WTC11 (cell line): ENCODE data around the gene CGRRF1. TPM values are rescaled to one million over a fixed set of nuclear protein-coding genes. Genes with fewer than 3 reads are reported as not detected.

Source experiments
- ATAC-seq: fragments of 200-7000 bp; cut with Tn5 transposase; 2 replicates; pipeline ENCODE4 v1.10.0; 2021; ENCODE audit warnings: mild to moderate bottlenecking, moderate library complexity
- CTCF ChIA-PET: fragments of 300-600 bp; sonication (Branson Sonifier 250); formaldehyde crosslinking; loops from one replicate; lab custom pipeline; 2021; ENCODE audit warnings: antibody characterized with exemption; lab: Charles Lee
- POLR2A ChIA-PET: fragments of 350-600 bp; sonication (Branson Sonifier 250); formaldehyde crosslinking; loops from one replicate; lab custom pipeline; 2021; ENCODE audit warnings: antibody characterized with exemption; lab: Charles Lee
- DNase-seq: peaks from one replicate; pipeline ENCODE4 v3.0.0; 2021; ENCODE audit warnings: low spot score
- H3K27ac Mint-ChIP-seq: 2 replicates; pipeline ENCODE4 v1.8.0; 2021; ENCODE audit warnings: mixed read lengths
- H3K27me3 Mint-ChIP-seq: 2 replicates; pipeline ENCODE4 v1.8.0; 2021; ENCODE audit warnings: low read depth, mild to moderate bottlenecking, moderate library complexity, mixed read lengths
- H3K36me3 Mint-ChIP-seq: 2 replicates; pipeline ENCODE4 v1.8.0; 2021; ENCODE audit warnings: mixed read lengths
- H3K4me1 Mint-ChIP-seq: 2 replicates; pipeline ENCODE4 v1.8.0; 2022; ENCODE audit warnings: mixed read lengths
- H3K4me3 Mint-ChIP-seq: 2 replicates; pipeline ENCODE4 v1.8.0; 2021; ENCODE audit warnings: mild to moderate bottlenecking, moderate library complexity, mixed read lengths
- H3K9me3 Mint-ChIP-seq: 2 replicates; pipeline ENCODE4 v1.8.0; 2021; ENCODE audit warnings: mixed read lengths
- CBFB ChIP-seq: sonication (generic); formaldehyde crosslinking; IDR thresholded peaks from 2 replicates; pipeline ENCODE4 v1.8.1; 2022; ENCODE audit warnings: mild to moderate bottlenecking, low read depth, missing genetic modification reagents
- ELF4 ChIP-seq: sonication (generic); formaldehyde crosslinking; IDR thresholded peaks from 2 replicates; pipeline ENCODE4 v1.8.1; 2022; ENCODE audit warnings: low read depth, mild to moderate bottlenecking, moderate library complexity, missing genetic modification reagents
- ESRRA ChIP-seq: sonication (generic); formaldehyde crosslinking; IDR thresholded peaks from 2 replicates; pipeline ENCODE4 v1.8.1; 2022; ENCODE audit warnings: mild to moderate bottlenecking, missing genetic modification reagents, borderline replicate concordance
- IRF2 ChIP-seq: sonication (generic); formaldehyde crosslinking; IDR thresholded peaks from 2 replicates; pipeline ENCODE4 v1.8.0; 2022; ENCODE audit warnings: low read depth, missing genetic modification reagents, borderline replicate concordance
- MYBL2 ChIP-seq: sonication (generic); formaldehyde crosslinking; IDR thresholded peaks from 2 replicates; pipeline ENCODE4 v1.8.1; 2023; ENCODE audit warnings: mild to moderate bottlenecking, moderate library complexity, missing genetic modification reagents
- NR2C2 ChIP-seq: sonication (generic); formaldehyde crosslinking; IDR thresholded peaks from 2 replicates; pipeline ENCODE4 v1.8.0; 2022; ENCODE audit warnings: mild to moderate bottlenecking, missing genetic modification reagents
- OVOL2 ChIP-seq: fragments of 250-450 bp; sonication (Bioruptor Pico); IDR thresholded peaks from 2 replicates; pipeline ENCODE4 v1.9.0; 2021; ENCODE audit warnings: mild to moderate bottlenecking, borderline replicate concordance
- RELA ChIP-seq: sonication (generic); formaldehyde crosslinking; IDR thresholded peaks from 2 replicates; pipeline ENCODE4 v1.8.1; 2022; ENCODE audit warnings: missing genetic modification reagents, mild to moderate bottlenecking, borderline replicate concordance
- SMAD4 ChIP-seq: sonication (generic); formaldehyde crosslinking; IDR thresholded peaks from 2 replicates; pipeline ENCODE4 v1.8.0; 2022; ENCODE audit warnings: mild to moderate bottlenecking, missing genetic modification reagents
- SOX15 ChIP-seq: fragments of 250-450 bp; sonication (Bioruptor Pico); IDR thresholded peaks from 2 replicates; pipeline ENCODE4 v1.9.0; 2021; ENCODE audit warnings: mild to moderate bottlenecking
- SP1 ChIP-seq: sonication (generic); formaldehyde crosslinking; conservative IDR thresholded peaks from 2 replicates; pipeline ENCODE4 v1.8.1; 2022; ENCODE audit warnings: missing genetic modification reagents
- ZBTB21 ChIP-seq: sonication (generic); formaldehyde crosslinking; IDR thresholded peaks from 2 replicates; pipeline ENCODE4 v1.8.1; 2023; ENCODE audit warnings: mild to moderate bottlenecking, missing genetic modification reagents, borderline replicate concordance
- ZNF219 ChIP-seq: sonication (generic); formaldehyde crosslinking; IDR thresholded peaks from 2 replicates; pipeline ENCODE4 v1.8.0; 2023; ENCODE audit warnings: missing genetic modification reagents, mild to moderate bottlenecking, borderline replicate concordance
- ZNF263 ChIP-seq: sonication (generic); formaldehyde crosslinking; IDR thresholded peaks from 2 replicates; pipeline ENCODE4 v1.8.1; 2022; ENCODE audit warnings: low read depth, mild to moderate bottlenecking, moderate library complexity, missing genetic modification reagents
- total RNA-seq: library from RNA; stranded (reverse); gene quantifications from 3 replicates; pipeline ENCODE4 v1.2.3, GENCODE V29; 2021
- TF ChIP-seq, protein P1 (sequence below): sonication (generic); formaldehyde crosslinking; IDR thresholded peaks from 2 replicates; pipeline ENCODE4 v1.8.0; 2022; ENCODE audit warnings: mild to moderate bottlenecking, missing genetic modification reagents
- TF ChIP-seq, protein P2 (sequence below): fragments of 250-450 bp; sonication (Bioruptor Pico); conservative IDR thresholded peaks from 2 replicates; pipeline ENCODE4 v1.9.0; 2021; ENCODE audit warnings: mild to moderate bottlenecking
- TF ChIP-seq, protein P3 (sequence below): sonication (generic); formaldehyde crosslinking; IDR thresholded peaks from 2 replicates; pipeline ENCODE4 v1.8.0; 2023; ENCODE audit warnings: missing genetic modification reagents
- TF ChIP-seq, protein P4 (sequence below): sonication (generic); formaldehyde crosslinking; conservative IDR thresholded peaks from 2 replicates; pipeline ENCODE4 v1.8.1; 2023; ENCODE audit warnings: mild to moderate bottlenecking, low read depth, missing genetic modification reagents, moderate library complexity
- TF ChIP-seq, protein P5 (sequence below): sonication (generic); formaldehyde crosslinking; IDR thresholded peaks from 2 replicates; pipeline ENCODE4 v1.8.1; 2022; ENCODE audit warnings: low read depth, missing genetic modification reagents, borderline replicate concordance
- TF ChIP-seq, protein P6 (sequence below): sonication (generic); formaldehyde crosslinking; IDR thresholded peaks from 2 replicates; pipeline ENCODE4 v1.8.1; 2023; ENCODE audit warnings: mild to moderate bottlenecking, missing genetic modification reagents

The CGRRF1 gene
- total RNA-seq, 1 experiment from 2014 or later: 15.1 TPM

DNA sequence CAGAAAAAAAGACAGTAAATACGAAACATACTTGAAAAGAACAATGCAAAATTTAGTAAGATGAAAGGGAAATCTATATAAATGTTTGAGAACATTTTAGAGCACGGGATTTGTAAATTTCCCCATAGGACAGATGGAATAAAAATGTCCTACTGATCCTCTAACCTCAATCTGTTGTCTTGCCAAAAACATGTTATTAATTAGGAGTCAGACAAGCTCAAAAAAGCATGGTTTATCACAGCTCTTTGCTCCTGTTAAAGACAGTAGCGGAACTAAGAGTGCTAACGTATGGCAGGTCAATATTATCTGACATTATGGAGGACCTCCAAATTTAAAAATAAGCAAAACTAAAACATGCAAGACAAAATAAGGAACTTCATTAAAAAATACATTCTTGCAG is 33.8 kb upstream of the CGRRF1 start:
- DNase-seq: no peak
- Mint-ChIP-seq H3K4me3 (no peak overlapping the region), H3K9me3 (no peaks in the 10 kb centered on the region), H3K36me3 (peaks cover 22% of the 10 kb centered on the region), H3K27ac (no peak overlapping the region), H3K4me1 (peaks cover 16% of the 10 kb centered on the region), H3K27me3 (no peaks in the 10 kb centered on the region)
- ChIA-PET POLR2A (no interaction called here), CTCF (no interaction called here)
- no peak for ATAC-seq
- TF ChIP-seq OVOL2 (CRISPR knock-in tag): no peak
- TF ChIP-seq SOX15: no peak
- TF ChIP-seq ZNF263 (CRISPR knock-in tag): no peak
- TF ChIP-seq IRF2 (CRISPR knock-in tag): no peak
- TF ChIP-seq ESRRA: no peak
- TF ChIP-seq RELA (CRISPR knock-in tag): no peak
- TF ChIP-seq, protein P1, sequence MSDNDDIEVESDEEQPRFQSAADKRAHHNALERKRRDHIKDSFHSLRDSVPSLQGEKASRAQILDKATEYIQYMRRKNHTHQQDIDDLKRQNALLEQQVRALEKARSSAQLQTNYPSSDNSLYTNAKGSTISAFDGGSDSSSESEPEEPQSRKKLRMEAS (CRISPR knock-in tag): no peak
- TF ChIP-seq, protein P2, sequence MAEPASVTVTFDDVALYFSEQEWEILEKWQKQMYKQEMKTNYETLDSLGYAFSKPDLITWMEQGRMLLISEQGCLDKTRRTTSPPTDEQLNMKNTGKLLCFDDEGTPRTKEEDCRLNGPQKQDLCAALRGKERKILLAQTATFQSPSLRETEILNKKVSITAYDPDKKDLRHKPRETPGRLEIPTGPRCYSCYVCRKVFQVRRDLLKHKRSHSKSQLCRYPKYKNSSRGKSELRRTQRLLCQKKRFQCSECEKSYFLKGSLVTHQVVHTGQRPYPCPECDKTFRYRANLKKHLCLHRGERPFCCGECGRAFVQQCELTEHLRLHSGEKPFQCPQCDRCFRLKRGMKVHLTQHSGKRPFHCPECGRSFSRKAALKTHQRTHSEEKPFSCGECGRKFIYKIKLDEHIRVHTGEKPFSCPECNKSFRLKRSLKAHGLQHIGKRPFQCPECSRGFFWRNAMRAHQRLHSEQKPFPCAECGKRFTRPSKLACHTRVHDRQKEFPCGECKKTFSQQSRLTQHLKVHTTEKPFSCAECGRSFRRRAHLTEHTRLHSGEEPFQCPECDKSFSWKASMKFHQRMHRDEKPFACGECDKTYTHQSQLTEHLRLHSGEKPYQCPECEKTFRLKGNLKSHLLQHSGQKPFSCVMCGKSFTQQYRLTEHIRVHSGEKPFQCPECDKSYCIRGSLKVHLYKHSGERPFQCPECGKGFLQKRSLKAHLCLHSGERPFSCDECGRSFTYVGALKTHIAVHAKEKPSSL: no peak
- no peak for TF ChIP-seq ZBTB21 (CRISPR knock-in tag)
- TF ChIP-seq, protein P3, sequence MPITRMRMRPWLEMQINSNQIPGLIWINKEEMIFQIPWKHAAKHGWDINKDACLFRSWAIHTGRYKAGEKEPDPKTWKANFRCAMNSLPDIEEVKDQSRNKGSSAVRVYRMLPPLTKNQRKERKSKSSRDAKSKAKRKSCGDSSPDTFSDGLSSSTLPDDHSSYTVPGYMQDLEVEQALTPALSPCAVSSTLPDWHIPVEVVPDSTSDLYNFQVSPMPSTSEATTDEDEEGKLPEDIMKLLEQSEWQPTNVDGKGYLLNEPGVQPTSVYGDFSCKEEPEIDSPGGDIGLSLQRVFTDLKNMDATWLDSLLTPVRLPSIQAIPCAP (CRISPR knock-in tag): no peak
- no peak for TF ChIP-seq SP1 (CRISPR knock-in tag)
- no peak for TF ChIP-seq MYBL2 (CRISPR knock-in tag)
- TF ChIP-seq, protein P4, sequence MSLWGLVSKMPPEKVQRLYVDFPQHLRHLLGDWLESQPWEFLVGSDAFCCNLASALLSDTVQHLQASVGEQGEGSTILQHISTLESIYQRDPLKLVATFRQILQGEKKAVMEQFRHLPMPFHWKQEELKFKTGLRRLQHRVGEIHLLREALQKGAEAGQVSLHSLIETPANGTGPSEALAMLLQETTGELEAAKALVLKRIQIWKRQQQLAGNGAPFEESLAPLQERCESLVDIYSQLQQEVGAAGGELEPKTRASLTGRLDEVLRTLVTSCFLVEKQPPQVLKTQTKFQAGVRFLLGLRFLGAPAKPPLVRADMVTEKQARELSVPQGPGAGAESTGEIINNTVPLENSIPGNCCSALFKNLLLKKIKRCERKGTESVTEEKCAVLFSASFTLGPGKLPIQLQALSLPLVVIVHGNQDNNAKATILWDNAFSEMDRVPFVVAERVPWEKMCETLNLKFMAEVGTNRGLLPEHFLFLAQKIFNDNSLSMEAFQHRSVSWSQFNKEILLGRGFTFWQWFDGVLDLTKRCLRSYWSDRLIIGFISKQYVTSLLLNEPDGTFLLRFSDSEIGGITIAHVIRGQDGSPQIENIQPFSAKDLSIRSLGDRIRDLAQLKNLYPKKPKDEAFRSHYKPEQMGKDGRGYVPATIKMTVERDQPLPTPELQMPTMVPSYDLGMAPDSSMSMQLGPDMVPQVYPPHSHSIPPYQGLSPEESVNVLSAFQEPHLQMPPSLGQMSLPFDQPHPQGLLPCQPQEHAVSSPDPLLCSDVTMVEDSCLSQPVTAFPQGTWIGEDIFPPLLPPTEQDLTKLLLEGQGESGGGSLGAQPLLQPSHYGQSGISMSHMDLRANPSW (CRISPR knock-in tag): no peak
- TF ChIP-seq CBFB (CRISPR knock-in tag): no peak
- TF ChIP-seq NR2C2 (CRISPR knock-in tag): no peak
- TF ChIP-seq SMAD4: no peak

DNA sequence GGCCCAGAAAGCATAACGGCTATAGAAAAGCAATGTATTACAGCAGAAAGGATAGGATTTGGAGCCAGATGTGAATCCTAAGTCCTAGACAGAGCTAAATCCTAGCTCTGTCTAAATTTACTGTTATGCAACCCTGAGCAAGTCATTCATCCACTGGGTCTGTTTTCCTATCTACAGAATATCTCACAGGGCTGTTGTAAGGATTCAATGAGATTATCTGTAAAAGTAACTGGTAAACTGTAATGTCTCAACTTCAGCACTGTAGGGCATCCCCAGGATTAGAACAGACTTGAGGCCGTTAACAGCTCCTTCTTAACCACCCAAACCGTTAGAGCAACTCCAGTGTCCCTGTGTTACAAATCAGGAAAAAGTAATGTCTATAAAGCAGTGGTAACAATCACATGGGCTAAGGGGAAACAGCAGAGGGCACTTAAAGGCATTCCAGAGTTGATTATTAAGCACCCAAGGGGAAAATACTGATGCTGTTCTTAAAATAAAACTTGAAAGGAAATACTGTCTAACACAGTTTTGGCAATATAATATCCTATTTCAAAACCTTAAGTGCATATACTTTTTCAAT is 31.0 kb upstream of the CGRRF1 start:
- no peak overlapping the region for H3K4me3 Mint-ChIP-seq
- DNase-seq (no peak), ATAC-seq (no peak)
- peaks cover 29% of the 10 kb centered on the region for H3K36me3 Mint-ChIP-seq
- no peaks in the 10 kb centered on the region for H3K9me3 Mint-ChIP-seq
- H3K4me1 Mint-ChIP-seq: no peaks in the 10 kb centered on the region
- TF ChIP-seq, protein P5, sequence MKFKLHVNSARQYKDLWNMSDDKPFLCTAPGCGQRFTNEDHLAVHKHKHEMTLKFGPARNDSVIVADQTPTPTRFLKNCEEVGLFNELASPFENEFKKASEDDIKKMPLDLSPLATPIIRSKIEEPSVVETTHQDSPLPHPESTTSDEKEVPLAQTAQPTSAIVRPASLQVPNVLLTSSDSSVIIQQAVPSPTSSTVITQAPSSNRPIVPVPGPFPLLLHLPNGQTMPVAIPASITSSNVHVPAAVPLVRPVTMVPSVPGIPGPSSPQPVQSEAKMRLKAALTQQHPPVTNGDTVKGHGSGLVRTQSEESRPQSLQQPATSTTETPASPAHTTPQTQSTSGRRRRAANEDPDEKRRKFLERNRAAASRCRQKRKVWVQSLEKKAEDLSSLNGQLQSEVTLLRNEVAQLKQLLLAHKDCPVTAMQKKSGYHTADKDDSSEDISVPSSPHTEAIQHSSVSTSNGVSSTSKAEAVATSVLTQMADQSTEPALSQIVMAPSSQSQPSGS: no peak
- TF ChIP-seq ELF4: no peak
- TF ChIP-seq ZNF219 (CRISPR knock-in tag): no peak
- TF ChIP-seq, protein P6, sequence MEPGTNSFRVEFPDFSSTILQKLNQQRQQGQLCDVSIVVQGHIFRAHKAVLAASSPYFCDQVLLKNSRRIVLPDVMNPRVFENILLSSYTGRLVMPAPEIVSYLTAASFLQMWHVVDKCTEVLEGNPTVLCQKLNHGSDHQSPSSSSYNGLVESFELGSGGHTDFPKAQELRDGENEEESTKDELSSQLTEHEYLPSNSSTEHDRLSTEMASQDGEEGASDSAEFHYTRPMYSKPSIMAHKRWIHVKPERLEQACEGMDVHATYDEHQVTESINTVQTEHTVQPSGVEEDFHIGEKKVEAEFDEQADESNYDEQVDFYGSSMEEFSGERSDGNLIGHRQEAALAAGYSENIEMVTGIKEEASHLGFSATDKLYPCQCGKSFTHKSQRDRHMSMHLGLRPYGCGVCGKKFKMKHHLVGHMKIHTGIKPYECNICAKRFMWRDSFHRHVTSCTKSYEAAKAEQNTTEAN (CRISPR knock-in tag): no peak
- TF ChIP-seq ZNF263 (CRISPR knock-in tag): no peak
- CTCF ChIA-PET: interaction anchor here (1.0 kb wide), 1 partner anchor 85 kb away, joined by 3 read pairs; no protein-coding TSS in a partner anchor
- H3K27ac Mint-ChIP-seq: no peak overlapping the region
- POLR2A ChIA-PET: no interaction called here
- H3K27me3 Mint-ChIP-seq: no peaks in the 10 kb centered on the region
